Cerebellar cortex (tissue), 1 donor: Measurements from ENCODE around the gene SLC2A10.

Experiments
- DNase-seq: peaks from one replicate; pipeline ENCODE4 v3.0.0-alpha.2; 2015; ENCODE audit warnings: low spot score

SLC2A10 gene

DNA sequence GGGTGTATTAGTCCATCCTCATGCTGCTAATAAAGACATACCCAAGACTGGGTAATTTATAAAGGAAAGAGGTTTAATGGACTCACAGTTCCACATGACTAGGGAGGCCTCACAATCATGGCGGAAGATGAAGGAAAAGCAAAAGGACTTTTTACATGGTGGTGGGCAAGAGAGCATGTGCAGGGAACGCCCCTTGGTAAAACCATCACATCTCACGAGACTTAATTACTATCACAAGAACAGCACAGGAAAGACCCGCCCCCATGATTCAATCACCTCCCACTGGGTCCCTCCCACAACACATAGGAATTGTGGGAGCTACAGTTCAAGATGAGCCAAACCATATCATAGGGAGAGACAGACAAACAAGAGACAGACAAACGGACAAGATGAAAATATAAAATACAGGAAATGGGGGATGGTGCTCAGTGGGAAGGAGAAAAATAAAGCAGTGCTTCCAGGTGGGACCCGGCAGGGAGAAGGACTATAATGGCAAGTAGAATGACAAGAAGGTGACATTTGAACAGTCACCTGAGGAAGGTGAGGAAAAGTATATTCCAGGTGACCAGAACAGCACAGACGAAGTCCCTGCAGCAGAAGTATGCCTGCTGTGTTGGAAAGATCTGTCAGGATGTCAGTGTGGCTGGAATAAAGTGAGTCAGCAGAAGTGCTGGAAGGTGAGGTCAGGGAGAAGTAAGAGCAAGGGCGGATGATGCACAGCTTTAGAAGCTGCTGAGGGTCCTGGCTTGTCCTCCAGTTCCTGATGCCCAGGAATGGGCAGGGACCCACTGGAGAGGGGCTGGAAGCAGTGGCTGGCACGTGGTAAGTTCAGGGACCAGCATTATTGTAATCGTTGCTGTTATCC, 61.1 kb downstream of the SLC2A10 start:
- no peak for DNase-seq

- no peak for DNase-seq
Observed at GRCh38 chr20:46771195-46771588, 61.7 kb downstream of the SLC2A10 start.

DNA sequence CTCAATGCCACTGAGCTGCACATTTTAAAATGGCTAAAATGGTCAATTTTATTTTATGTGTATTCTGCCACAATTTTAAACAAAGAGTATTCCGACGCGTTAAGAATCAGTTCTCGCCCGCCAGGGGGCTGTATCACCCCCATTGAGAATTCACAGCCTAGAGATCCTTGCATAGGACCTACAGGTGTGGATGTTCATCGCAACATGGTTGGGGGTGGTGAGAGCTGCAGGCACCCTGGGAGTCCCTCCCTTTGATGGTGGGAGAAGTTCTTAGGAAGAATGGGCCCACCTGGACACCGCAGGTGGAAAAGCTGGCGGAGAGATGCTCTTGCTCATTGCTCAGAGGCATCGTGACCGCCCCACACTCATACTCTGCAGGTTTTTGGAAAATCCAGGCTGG, 63.5 kb downstream of the SLC2A10 start:
- DNase-seq, result no peak

DNA sequence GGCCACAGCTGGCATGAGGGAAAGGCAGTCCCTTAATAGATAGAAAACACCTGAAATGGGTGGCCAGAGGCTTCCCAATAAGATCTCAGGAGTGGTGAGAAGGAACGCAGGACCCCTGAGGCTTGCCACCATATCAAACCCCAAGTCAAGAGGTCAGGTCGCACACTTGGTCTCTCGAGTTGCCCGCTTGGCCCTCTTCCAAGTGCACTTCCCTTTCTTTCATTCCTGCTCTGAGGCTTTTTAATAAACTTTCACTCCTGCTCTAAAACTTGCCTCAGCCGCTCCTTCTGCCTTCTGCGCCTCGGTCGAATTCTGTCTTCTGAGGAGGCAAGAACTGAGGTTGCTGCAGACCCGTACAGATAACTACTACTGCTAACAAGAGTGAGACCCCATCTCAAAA, 64.2 kb downstream of the SLC2A10 start:
- no peak for DNase-seq

GRCh38 chr20:46774236-46774635, 64.8 kb downstream of the SLC2A10 start:
- no peak for DNase-seq

- no peak for DNase-seq
Observed at GRCh38 chr20:46774943-46775560, 65.6 kb downstream of the SLC2A10 start.

DNA sequence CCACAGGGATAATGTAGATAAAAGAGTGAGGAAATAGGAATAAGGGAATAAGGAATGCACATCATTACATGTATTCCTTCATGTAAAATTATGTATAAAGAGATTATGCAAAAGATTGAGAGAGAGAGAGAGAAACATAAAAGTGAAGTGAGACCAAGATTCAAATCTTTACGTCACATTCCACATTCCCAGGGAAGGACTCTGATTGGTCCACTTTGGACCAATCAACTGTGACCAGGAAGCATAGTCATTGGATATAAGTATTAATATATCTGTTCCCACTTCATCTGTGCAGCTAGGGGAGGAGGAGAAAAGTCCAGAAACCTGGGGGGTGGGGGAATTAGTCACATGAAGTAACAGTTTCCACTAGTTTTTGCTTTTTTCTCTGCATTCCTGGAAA, 66.4 kb downstream of the SLC2A10 start:
- no peak for DNase-seq

GRCh38 chr20:46777331-46777730, 67.9 kb downstream of the SLC2A10 start:
- DNase-seq, result no peak

- no peak for DNase-seq
Observed at GRCh38 chr20:46779831-46780230, 70.4 kb downstream of the SLC2A10 start.

DNA sequence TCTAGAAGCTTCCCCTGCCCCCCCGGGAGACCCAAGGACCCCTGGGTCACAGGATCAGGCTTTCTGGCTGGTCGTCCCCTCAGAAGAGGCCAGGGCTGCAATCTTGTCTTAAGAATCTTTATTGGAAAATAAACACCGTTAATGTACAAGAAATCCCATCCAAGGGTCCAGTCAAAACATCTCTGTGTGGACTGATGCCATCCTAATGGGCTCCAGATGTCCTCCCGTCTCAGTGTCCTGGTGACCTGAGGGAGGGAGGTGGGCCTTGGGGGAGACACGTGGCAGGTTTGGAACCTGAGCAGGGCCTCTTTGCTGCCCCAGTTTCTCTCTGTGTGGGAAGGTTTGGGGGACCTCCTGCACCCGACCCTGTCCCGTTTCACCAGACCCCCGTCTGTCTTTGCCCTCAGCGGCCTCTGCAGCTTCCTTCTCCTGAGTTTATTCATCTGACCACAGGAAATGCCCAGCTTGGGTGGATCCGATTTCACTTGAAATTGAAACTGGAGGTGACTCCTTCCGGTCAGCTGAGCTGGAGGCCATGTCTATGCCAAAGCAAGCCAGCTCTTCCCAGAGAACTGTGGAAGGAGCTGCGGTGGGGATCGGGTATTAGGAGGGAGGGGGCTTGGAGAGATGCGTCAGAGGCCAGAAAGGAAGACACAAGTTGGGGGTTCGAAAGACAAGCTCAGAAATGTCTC, 75.1 kb downstream of the SLC2A10 start:
- no peak for DNase-seq
